Measurements from ENCODE around the gene MED31.
"Not testable (repeated sequence)": the region's sequence is repeated elsewhere in the genome, so short reads cannot be mapped to it uniquely, and the experiment has no call there.

MED31 gene

GRCh38 chr17:6651354-6651918 lies at the start of gene MED31, which contains the start of gene C17orf100:
MED31 (minus strand) TSS chr17:6651605; CDS start chr17:6651528, 77 bp downstream.
C17orf100 (plus strand) TSS chr17:6651762; CDS start chr17:6651914, 152 bp downstream.
- DNase-seq (ENCODE audit: low spot score), result peak; percentile 95

GRCh38 chr17:6700948-6701307 lies 49.5 kb upstream of the MED31 start:
- no peak for DNase-seq (ENCODE audit: low spot score)

GRCh38 chr17:6699997-6700947 lies 48.9 kb upstream of the MED31 start:
- no peak for DNase-seq (ENCODE audit: low spot score)

GRCh38 chr17:6698004-6698403 lies 46.6 kb upstream of the MED31 start:
- no peak for DNase-seq (ENCODE audit: low spot score)

GRCh38 chr17:6696906-6697305 lies 45.5 kb upstream of the MED31 start:
- no peak for DNase-seq (ENCODE audit: low spot score)

- no peak for DNase-seq (ENCODE audit: low spot score)
These were observed 44.2 kb upstream of the MED31 start for GRCh38 chr17:6695565-6695964.

- DNase-seq (ENCODE audit: low spot score), result no peak
These were observed 43.6 kb upstream of the MED31 start for GRCh38 chr17:6695051-6695450.

- not testable (repeated sequence) for DNase-seq (ENCODE audit: low spot score)
These were observed 40.6 kb upstream of the MED31 start for GRCh38 chr17:6691958-6692357.

GRCh38 chr17:6691546-6691945 lies 40.1 kb upstream of the MED31 start:
- DNase-seq (ENCODE audit: low spot score), result no peak

GRCh38 chr17:6690641-6691040 lies 39.2 kb upstream of the MED31 start:
- DNase-seq (ENCODE audit: low spot score), result no peak

- no peak for DNase-seq (ENCODE audit: low spot score)
These were observed 37.5 kb upstream of the MED31 start for GRCh38 chr17:6688944-6689343.

- DNase-seq (ENCODE audit: low spot score), result no peak
These were observed 34.6 kb upstream of the MED31 start for GRCh38 chr17:6686026-6686425.

GRCh38 chr17:6684881-6685767 lies 33.7 kb upstream of the MED31 start:
- DNase-seq (ENCODE audit: low spot score), result no peak

- DNase-seq (ENCODE audit: low spot score), result no peak
These were observed 33.0 kb upstream of the MED31 start for GRCh38 chr17:6684460-6684783.

GRCh38 chr17:6683730-6684459 lies 32.5 kb upstream of the MED31 start:
- no peak for DNase-seq (ENCODE audit: low spot score)

GRCh38 chr17:6683081-6683684 lies 31.8 kb upstream of the MED31 start:
- no peak for DNase-seq (ENCODE audit: low spot score)

- DNase-seq (ENCODE audit: low spot score), result no peak
These were observed 30.9 kb upstream of the MED31 start for GRCh38 chr17:6682339-6682738.

GRCh38 chr17:6681671-6682070 lies 30.3 kb upstream of the MED31 start:
- no peak for DNase-seq (ENCODE audit: low spot score)

- DNase-seq (ENCODE audit: low spot score), result no peak
These were observed 29.8 kb upstream of the MED31 start for GRCh38 chr17:6681176-6681575.

GRCh38 chr17:6679241-6679640 lies 27.8 kb upstream of the MED31 start:
- no peak for DNase-seq (ENCODE audit: low spot score)

GRCh38 chr17:6677946-6678345 lies 26.5 kb upstream of the MED31 start:
- DNase-seq (ENCODE audit: low spot score), result no peak

Data from SW480 (cell line).